Prostate gland (tissue), 2 donors: Measurements from ENCODE around the gene RNU6-1. TPM values are rescaled to one million over a fixed set of nuclear protein-coding genes. Genes with fewer than 3 reads are reported as not detected.

Source experiments
- DNase-seq: peaks from one replicate; pipeline ENCODE4 v3.0.0-alpha.2; 2019; ENCODE audit warnings: low spot score
- H3K27ac ChIP-seq, 2 donors: fragments of 200-600 bp; sonication (generic); 2 replicates each; pipeline ENCODE4 v1.5.1; 2017 to 2019
- H3K27me3 ChIP-seq: fragments of 200-600 bp; sonication (generic); replicated peaks from 2 replicates; pipeline ENCODE4 v1.5.1; 2019; ENCODE audit not compliant: insufficient read depth
- H3K36me3 ChIP-seq, 2 donors: fragments of 200-600 bp; sonication (generic); 1 replicate in 1 of 2; 2 replicates in 1 of 2; pipeline versions ENCODE4 v1.5.1 to v1.8.1; 2017 to 2019
- H3K4me1 ChIP-seq: fragments of 200-600 bp; sonication (generic); replicated peaks from 2 replicates; pipeline ENCODE4 v1.5.1; 2019
- H3K4me3 ChIP-seq, 2 donors: fragments of 200-600 bp; sonication (generic); 2 replicates each; pipeline ENCODE4 v1.5.1; 2017 to 2019
- H3K9me3 ChIP-seq: fragments of 200-600 bp; sonication (generic); 2 replicates; pipeline ENCODE4 v1.5.1; 2017
- POLR2A ChIP-seq: fragments of 450-650 bp; IDR thresholded peaks from one replicate; pipeline ENCODE4 v1.6.1; 2016; ENCODE audit warnings: antibody characterized with exemption, mild to moderate bottlenecking
- POLR2AphosphoS5 ChIP-seq: sonication (generic); formaldehyde crosslinking; IDR thresholded peaks from one replicate; pipeline ENCODE4 v1.6.1; 2017; ENCODE audit warnings: antibody characterized with exemption
- WGBS: methylation state at CpG from one replicate; pipeline ENCODE4 v1.1.5; 2018; 5-methylcytosine and 5-hydroxymethylcytosine counted together
- intact Hi-C: fragments of 100-400 bp; cut with DNase I; formaldehyde crosslinking; loops from one replicate; pipeline ENCODE4 v1.14.2; 2022
- total RNA-seq, 2 donors: library from RNA; depleted of rRNA; stranded (reverse); fragments of >200 nt; gene quantifications; one replicate each; pipeline ENCODE4 v1.1.0, GENCODE V29; 2016
- TF ChIP-seq, protein P1 (sequence below), 4 experiments: fragments of 200-600 bp in 2 of 4; fragments of 450-650 bp in 2 of 4; sonication (generic) in 2 of 4; IDR thresholded peaks; 1 replicate in 3 of 4; 2 replicates in 1 of 4; pipeline ENCODE4 v1.5.1; 2016 to 2019; ENCODE audit warnings: antibody characterized with exemption in 4 of 4, mild to moderate bottlenecking in 2 of 4, moderate library complexity in 2 of 4

Gene RNU6-1
- total RNA-seq, 2 donors from 2014 or later, result not detected

DNA sequence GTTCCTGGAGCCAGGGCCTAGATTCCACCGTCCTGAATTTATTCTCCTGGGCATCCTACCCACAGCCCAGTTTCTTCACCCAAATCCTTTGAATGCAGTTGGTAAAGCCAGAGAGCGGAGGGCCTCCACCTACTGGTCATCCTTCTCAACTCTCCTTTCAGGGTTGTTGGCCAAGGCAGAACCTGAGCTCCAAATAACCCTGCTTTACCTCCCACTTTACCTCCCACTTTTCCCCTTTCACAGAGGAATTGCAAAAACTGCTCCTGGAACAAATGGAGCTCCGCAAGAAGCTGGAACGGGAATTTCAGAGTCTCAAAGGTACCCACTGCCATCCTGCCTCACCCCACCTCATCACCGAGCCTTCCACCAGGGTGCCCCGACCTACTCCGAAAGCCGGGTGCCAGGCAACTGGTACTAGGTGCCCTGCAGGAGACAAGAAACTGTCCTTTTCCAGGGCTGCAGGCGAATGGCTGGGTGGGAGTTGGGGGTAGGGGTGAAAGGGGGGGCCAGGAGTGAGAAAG, 7.8 kb downstream of the RNU6-1 start:
- WGBS, result 56% methylated on average over 9 of the region's 9 CpGs
- intact Hi-C loops, result loop anchor here (10.0 kb wide), 1 partner anchor 287 kb away; the partner anchor contains the start of gene MAP2K5
- no peak for TF ChIP-seq POLR2AphosphoS5
- no peak for TF ChIP-seq POLR2A
- TF ChIP-seq, protein P1, sequence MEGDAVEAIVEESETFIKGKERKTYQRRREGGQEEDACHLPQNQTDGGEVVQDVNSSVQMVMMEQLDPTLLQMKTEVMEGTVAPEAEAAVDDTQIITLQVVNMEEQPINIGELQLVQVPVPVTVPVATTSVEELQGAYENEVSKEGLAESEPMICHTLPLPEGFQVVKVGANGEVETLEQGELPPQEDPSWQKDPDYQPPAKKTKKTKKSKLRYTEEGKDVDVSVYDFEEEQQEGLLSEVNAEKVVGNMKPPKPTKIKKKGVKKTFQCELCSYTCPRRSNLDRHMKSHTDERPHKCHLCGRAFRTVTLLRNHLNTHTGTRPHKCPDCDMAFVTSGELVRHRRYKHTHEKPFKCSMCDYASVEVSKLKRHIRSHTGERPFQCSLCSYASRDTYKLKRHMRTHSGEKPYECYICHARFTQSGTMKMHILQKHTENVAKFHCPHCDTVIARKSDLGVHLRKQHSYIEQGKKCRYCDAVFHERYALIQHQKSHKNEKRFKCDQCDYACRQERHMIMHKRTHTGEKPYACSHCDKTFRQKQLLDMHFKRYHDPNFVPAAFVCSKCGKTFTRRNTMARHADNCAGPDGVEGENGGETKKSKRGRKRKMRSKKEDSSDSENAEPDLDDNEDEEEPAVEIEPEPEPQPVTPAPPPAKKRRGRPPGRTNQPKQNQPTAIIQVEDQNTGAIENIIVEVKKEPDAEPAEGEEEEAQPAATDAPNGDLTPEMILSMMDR (IDR thresholded peaks at IDR 0.05), result no peak
- DNase-seq, result no peak
- H3K9me3 ChIP-seq, result no peaks in the 10 kb centered on the region
- H3K36me3 ChIP-seq, result no peaks in the 10 kb centered on the region
- H3K4me3 ChIP-seq, result no peak overlapping the region
- peaks cover 44% of the 10 kb centered on the region for H3K27me3 ChIP-seq
- H3K4me1 ChIP-seq, result peaks cover 25% of the 10 kb centered on the region
- no peak overlapping the region for H3K27ac ChIP-seq

DNA sequence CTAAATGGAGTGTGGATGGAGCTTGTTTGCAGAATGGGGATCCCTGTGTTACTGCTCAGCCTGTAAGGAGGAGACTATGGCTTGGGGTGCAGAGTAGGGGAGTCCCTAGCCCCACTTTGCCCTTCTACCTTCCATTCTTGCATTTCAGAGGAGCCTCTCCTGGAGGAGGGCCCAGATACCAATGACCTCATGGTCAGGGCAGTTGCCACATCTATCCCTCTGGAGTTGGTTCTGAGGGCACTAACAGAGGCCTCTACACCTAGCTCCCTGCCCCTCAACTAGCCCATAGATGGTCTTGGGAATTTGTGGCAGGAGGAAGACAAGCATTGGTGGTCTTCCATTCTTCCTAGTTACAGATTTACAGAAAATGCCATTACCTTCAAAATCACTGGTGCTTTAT, 8.5 kb downstream of the RNU6-1 start:
- TF ChIP-seq POLR2A (no peak), POLR2AphosphoS5 (no peak)
- TF ChIP-seq, protein P1 (IDR thresholded peaks at IDR 0.05), result no peak
- H3K27ac ChIP-seq, result no peak overlapping the region
- no peaks in the 10 kb centered on the region for H3K36me3 ChIP-seq
- DNase-seq, result no peak
- peaks cover 25% of the 10 kb centered on the region for H3K4me1 ChIP-seq
- H3K4me3 ChIP-seq, result no peak overlapping the region
- H3K27me3 ChIP-seq, result peaks cover 51% of the 10 kb centered on the region
- no peaks in the 10 kb centered on the region for H3K9me3 ChIP-seq
- intact Hi-C loops, result loop anchor here (2.0 to 10.0 kb wide), 2 partner anchors 287 to 375 kb away; partner anchors contain the start of gene MAP2K5

DNA sequence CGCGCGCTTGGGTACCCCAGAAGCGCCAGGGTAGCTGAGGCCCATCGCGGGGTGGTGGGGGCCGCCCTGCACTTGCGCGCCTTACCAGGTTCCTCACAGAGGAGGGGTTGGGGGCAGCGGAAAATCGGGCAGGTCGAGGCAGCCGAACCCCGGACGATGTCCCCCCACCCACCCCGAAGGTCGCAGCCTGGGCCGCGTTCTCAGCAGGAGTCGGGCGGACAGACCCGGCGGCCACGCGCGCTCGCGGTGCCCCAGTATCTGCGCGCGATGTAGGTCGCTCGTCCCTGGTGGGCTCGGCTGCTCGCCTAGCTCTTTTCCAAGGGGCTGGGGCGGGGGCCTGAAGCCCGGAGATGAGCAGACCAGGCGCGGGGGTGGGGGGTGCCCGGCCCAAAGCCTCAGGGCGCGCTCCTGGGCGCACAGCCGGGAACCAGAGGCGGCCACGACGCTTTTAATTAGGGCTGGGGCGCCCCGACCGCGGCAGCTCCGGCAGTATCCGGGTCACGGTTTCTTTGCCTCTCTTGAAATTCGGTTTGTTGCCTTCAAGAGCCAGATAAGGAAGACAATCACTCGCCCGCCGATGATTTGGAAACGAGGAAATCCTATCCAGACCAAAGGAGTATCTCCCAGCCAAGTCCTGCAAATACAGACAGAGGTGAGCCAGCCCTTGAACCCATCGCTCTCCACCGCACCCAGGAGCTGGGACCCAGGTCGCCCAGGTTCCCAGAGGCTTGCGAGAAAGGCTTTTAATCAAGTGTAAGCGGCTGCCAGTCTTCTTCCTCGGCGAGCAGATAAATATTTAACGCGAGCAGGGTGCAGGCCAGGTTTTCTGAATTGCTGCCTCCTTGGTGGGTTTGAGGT, 10.0 kb downstream of the RNU6-1 start:
- no peak overlapping the region for H3K27ac ChIP-seq
- no peak for DNase-seq
- WGBS, result 25% methylated on average over 67 of the region's 68 CpGs
- H3K27me3 ChIP-seq, result peaks cover 62% of the 10 kb centered on the region
- intact Hi-C loops, result loop anchor here (2.0 to 10.0 kb wide), 2 partner anchors 285 to 373 kb away; partner anchors contain the start of gene MAP2K5
- peaks cover 25% of the 10 kb centered on the region for H3K4me1 ChIP-seq
- no peak overlapping the region for H3K4me3 ChIP-seq
- TF ChIP-seq POLR2A, result no peak
- no peak for TF ChIP-seq POLR2AphosphoS5
- TF ChIP-seq, protein P1 (IDR thresholded peaks at IDR 0.05), result no peak
- H3K9me3 ChIP-seq, result no peaks in the 10 kb centered on the region
- no peaks in the 10 kb centered on the region for H3K36me3 ChIP-seq

DNA sequence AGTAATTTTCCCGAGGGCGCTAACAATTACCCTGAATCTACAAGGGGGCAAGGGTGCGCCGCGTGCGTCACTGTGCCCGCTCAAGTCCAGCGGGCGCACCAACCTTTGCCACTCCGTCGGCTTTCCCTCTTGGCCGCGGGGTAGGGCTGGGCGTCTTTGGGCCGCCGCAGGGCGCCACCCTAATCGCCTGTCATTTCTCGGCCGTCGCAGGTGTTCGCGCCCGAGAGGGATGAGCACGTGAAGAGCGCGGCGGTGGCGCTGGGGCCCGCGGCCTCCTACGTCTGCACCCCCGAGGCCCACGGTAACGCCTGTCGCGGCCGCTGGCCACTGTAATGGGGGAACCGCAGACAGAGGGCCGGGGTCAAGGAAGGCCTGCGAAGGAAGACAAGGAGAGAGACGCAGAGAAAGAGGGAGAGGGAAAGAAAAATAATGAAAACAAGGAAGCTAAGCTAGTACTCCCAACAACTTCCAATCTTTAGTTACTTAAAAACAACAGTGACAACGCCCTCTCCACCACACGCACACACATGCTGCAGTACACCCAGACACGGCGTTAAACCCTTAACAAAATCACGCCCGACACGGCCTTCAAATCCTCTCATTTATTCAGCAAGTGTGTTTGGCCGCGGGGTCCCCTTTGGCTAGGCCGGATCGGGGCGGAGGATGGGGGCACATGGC, 10.7 kb downstream of the RNU6-1 start:
- intact Hi-C loops, result no loop called here
- TF ChIP-seq, protein P1 (IDR thresholded peaks at IDR 0.05), result no peak
- TF ChIP-seq POLR2A (no peak), POLR2AphosphoS5 (no peak)
- 9% methylated on average over 53 of the region's 54 CpGs for WGBS

More for the DNA sequence above, 10.7 kb downstream of the RNU6-1 start:
- Histone ChIP-seq H3K4me1 (peaks cover 20% of the 10 kb centered on the region), H3K4me3 (no peak overlapping the region), H3K27me3 (peaks cover 68% of the 10 kb centered on the region), H3K27ac (no peak overlapping the region), H3K9me3 (no peaks in the 10 kb centered on the region), H3K36me3 (no peaks in the 10 kb centered on the region)
- DNase-seq, result no peak
